K562 (cell line): ENCODE measurements around the gene KLHL28. TPM values are rescaled to one million over a fixed set of nuclear protein-coding genes. Genes with fewer than 3 reads are reported as not detected.

Source experiments
- CHCHD3 ChIP-seq: fragments of 250-450 bp; sonication (Bioruptor Pico); IDR thresholded peaks from 2 replicates; pipeline ENCODE4 v2.1.2; 2022; ENCODE audit warnings: mild to moderate bottlenecking
- CHD7 ChIP-seq: fragments of 200-600 bp; sonication (generic); IDR thresholded peaks from one replicate; pipeline ENCODE4 v1.6.1; 2012; ENCODE audit warnings: mild to moderate bottlenecking, low read depth, low read length, inconsistent platforms
- DIDO1 ChIP-seq: fragments of 450-650 bp; IDR thresholded peaks from 2 replicates; pipeline ENCODE4 v1.6.1; 2016; ENCODE audit warnings: low read depth, missing biosample characterization, missing genetic modification characterization
- PKNOX1 ChIP-seq: fragments of 450-650 bp; IDR thresholded peaks from 2 replicates; pipeline ENCODE4 v1.6.1; 2016
- REST ChIP-seq, 2 experiments: fragments of 450-650 bp; formaldehyde crosslinking in 1 of 2; IDR thresholded peaks; 2 replicates each; pipeline versions ENCODE4 v1.4.0 to v1.6.1; 2014 to 2020; ENCODE audit warnings: mild to moderate bottlenecking in 2 of 2, borderline replicate concordance in 1 of 2, low read depth in 1 of 2
- polyA plus RNA-seq, 8 experiments: library from polyadenylated mRNA; depleted of rRNA in 4 of 8; stranded (reverse) in 5 of 8; unstranded in 3 of 8; fragments of >200 nt; fragmentation: Nextera tagmentation in 2 of 8; fragmentation: Illumina TruSeq in 1 of 8; extraction: Ambion mirVana in 2 of 8; extraction: Trizol in 1 of 8; gene quantifications; 2 replicates each; pipeline versions ENCODE4 v1.2.1 to v1.2.3, GENCODE V29; 2011 to 2014; ENCODE audit warnings: inconsistent platforms in 1 of 8, missing spikeins in 1 of 8
- total RNA-seq, 7 experiments: library from RNA; depleted of rRNA in 6 of 7; stranded (reverse); fragments of >200 nt in 6 of 7; fragmentation: Illumina TruSeq in 2 of 7; extraction: Trizol in 2 of 7; gene quantifications; 2 replicates each; pipeline versions ENCODE4 v1.2.1 to v1.2.3, GENCODE V29; 2011 to 2021; ENCODE audit warnings: low replicate concordance in 1 of 7

The KLHL28 gene
- total and polyA plus RNA-seq, 9 of the 15 experiments (the other 6 are each of a cell fraction or from before 2014, with no cell fraction given) = 1.1 to 7.5 (median 4.7) TPM

- no peak for TF ChIP-seq CHD7
- TF ChIP-seq CHCHD3 (CRISPR knock-in tag) = no peak
- TF ChIP-seq REST (IDR thresholded peaks at IDR 0.05; ENCODE audit: borderline replicate concordance) = peak; percentile 77
- TF ChIP-seq REST (CRISPR knock-in tag; IDR thresholded peaks at IDR 0.05; ENCODE audit: low read depth) = no peak
- TF ChIP-seq PKNOX1 = peak; percentile 42; the same call in 1 of the 2 replicates
- TF ChIP-seq DIDO1 (tag) = no peak
Measured at GRCh38 chr14:44889595-44890471, 71.9 kb downstream of the KLHL28 start (continued).
